Stimulated activated CD4-positive, alpha-beta T cell treated with anti-CD3 and anti-CD28 coated beads, Interleukin-12 subunit alpha, Interleukin-12 subunit beta, amount 100 ng/mL, for 24 hours (primary cell): Measurements from ENCODE around the gene CRB1.

Experiments used
- DNase-seq, 2 experiments: peaks; one replicate each; pipeline ENCODE4 v3.0.0-alpha.2; 2020; ENCODE audit warnings: low read depth in 2 of 2

CRB1 gene

GRCh38 chr1:197304638-197305200 lies 36.7 kb downstream of the CRB1 start:
- DNase-seq: no peak

DNA sequence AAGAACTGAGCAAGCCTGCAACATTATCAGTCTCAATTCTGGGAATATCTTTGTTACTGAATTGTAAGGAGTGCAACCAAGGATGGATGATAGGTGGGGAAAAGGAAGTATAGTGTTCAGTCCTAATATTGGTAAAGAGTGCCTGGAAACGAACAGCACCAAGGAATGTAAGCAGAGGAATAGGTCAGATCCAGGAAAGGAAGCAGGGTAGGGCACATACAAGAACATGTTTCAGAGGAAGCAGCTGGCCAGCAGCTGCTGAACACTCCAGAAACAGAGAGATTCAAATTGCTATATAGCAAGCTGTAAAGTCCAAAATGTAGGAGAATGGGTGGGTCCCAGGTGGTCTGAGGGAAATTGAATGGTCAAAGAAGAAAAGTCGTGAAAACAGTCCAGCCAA lies 37.9 kb downstream of the CRB1 start:
- no peak for DNase-seq

DNA sequence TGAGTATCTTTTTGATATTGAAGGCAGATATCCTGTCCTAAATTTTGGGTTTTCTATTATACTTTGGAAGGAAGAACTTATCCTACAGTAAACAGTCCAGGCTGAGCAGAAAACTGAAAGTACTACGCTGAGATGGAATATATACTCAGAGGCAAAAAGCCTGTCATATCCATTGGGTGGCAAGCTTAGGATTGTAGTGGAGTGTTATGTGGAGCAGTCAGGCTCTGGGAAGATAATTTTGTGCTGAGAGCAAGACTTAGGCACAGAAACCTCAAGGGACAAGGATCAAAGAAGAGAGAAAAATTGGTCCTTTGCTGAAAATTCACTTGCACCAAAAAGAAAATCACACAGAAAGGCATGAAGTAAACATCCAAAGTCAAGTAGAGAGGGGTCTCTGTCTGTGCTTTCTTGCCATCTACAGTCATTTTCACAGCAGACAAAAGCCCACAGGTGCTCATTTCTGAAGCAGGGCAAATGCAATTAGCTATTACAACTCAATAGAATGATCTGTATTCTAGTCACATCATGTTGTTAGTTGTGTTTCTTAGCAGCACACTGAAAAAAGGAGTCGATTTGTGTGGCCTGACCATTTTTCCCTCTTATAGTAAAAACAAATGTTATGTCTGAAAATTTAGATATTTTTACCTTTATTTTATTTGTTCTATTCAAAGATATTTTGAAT lies 38.5 kb downstream of the CRB1 start:
- no peak for DNase-seq

DNA sequence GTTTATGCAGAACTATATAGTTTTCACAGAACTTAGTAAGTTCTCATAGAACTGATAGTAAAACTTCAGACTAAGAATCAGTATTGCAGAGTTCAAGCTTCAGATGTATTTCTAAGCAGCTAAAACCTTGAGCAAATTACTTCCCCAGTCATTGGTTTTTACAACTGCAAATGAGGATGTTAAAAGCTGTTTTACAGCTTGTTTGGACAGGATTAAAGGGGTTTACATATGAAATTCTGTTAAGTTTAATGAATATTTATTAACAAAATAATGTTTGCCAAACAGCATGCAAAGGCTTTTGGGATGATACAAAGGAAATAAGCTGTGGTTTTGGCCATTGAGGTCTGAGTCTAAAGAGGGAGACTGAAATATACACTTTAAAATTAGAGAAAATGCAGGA lies 39.1 kb downstream of the CRB1 start:
- no peak for DNase-seq

DNA sequence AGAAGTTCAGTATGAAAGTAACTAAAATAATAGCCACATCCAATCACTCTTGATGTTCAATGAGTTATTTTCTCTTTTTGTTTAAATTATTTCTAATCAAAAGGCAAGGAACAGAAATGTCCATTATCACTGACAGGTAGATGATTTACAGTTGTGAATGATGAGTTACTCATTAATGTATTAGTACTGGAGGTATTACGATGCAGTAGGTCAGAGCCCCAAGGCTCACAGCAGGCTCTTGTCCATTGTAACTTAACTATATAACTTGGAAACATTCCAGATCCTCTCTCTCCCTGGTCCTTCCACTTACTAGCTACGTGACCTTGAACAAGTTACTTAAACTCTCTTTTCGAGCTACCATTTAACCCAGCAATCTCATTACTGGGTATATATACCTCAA lies 39.5 kb downstream of the CRB1 start:
- no peak for DNase-seq

- DNase-seq: no peak
Measured at GRCh38 chr1:197311081-197311480, 43.0 kb downstream of the CRB1 start.

GRCh38 chr1:197312163-197312562 lies 44.1 kb downstream of the CRB1 start:
- no peak for DNase-seq

- DNase-seq: no peak
Measured at GRCh38 chr1:197313713-197314112, 45.7 kb downstream of the CRB1 start.

- DNase-seq: no peak
Measured at GRCh38 chr1:197314682-197315081, 46.6 kb downstream of the CRB1 start.

- DNase-seq: no peak
Measured at GRCh38 chr1:197319631-197320030, 51.6 kb downstream of the CRB1 start.

- no peak for DNase-seq
Measured at GRCh38 chr1:197320991-197321531, 53.0 kb downstream of the CRB1 start.

DNA sequence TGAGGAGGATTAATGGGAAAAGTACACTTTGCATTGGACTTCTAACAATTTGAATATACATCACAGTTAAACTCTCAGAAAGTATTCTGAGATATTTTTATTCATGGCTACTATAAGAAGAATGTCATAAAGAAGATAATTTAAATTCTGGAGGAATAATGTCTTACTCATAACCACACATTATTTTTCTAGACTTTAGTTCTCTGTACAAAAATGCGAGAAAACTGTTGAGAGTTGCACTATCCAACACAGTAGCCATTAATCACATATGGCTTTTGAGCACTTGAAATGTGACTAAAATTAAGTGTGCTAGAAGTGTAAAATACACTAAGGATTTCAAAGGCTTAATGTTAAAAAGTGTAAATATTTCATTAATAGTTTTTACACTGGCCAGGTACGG lies 53.8 kb downstream of the CRB1 start:
- no peak for DNase-seq

DNA sequence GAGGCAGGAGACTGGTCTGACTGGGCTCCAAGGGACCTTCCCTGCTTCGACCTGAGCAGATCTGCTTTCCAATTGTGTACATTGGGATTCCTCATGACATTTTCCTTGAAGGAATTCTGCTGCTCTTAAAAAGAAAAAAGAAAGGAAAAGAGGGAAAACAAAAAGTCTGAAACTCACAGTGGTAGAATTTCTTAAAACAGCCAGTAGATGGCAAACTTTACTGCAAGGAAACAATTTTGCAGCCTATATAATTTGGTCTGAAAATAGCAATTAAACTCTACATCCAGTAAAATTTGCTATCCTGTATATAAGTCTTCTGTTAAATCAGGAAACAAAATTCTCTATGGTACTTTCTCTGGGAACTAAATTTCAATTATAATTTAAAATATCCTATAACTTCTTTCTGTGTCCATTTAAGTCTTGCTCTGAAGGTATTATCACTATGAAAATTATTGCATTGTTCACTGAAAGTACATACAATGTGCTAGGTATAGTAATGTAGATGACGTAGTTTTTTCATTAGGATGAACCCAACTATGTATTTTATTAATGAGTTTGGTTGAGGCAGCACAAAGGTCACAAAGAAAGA lies 59.8 kb downstream of the CRB1 start:
- no peak for DNase-seq

DNA sequence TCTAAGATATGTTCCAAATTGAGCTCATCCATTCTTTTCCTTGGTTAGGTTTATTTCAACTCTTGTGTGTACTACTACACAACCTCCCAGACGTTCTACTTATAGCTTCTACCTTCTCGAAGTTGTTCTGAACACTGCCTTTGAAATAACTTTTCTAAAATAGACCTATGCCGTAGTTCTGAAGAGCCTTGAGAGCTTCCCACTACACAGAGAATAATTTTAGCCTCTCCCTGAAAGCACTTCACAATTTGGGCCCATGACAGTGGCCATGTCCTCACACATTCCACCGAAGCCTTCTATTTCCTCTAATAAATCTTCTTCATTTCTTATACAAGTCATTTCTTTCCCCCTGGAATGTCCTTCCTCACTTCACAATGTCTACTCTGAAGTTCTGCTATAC lies 62.2 kb downstream of the CRB1 start:
- DNase-seq: no peak

GRCh38 chr1:197331565-197331964 lies 63.5 kb downstream of the CRB1 start:
- no peak for DNase-seq

GRCh38 chr1:197333041-197333440 lies 65.0 kb downstream of the CRB1 start:
- no peak for DNase-seq

DNA sequence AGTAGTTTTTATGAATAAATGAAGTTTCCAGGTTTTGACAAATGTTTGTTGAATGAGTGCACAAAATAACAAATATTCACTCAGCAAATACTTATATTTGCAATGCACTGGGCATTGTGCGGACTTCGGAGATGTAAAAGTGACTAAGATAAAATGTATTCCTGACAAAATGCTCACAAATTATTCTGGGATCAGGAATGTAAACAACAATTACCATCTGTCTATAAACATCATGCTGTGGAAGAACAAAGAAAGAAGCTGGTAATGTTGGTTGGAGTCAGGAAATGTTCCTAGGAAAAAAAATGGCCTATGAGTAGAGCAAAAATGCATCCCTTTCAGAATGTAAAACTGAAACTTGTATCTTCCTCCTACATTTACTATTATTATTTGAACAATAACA lies 68.5 kb downstream of the CRB1 start:
- no peak for DNase-seq

- DNase-seq: no peak
Measured at GRCh38 chr1:197339106-197340060, 71.3 kb downstream of the CRB1 start.

DNA sequence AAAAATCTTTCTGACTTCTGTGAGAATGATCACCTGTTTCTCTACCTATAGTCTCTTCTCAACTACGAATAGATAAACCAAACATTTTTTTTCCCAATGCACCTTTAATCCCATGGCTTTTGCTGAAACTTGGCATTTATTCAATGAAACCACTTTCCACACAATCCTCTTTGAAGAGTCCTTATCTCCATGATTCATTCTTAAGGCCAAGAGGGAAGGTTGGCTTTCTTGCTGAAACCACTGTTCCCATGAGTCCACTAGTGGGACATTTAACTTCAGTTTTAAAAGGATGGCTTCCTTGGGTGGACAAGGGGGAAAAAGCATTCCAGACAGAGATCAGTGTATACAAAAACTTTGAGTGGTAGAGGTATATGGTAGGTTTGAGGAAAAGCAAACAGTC lies 73.6 kb downstream of the CRB1 start:
- no peak for DNase-seq

GRCh38 chr1:197342044-197342565 lies 74.1 kb downstream of the CRB1 start:
- no peak for DNase-seq

DNA sequence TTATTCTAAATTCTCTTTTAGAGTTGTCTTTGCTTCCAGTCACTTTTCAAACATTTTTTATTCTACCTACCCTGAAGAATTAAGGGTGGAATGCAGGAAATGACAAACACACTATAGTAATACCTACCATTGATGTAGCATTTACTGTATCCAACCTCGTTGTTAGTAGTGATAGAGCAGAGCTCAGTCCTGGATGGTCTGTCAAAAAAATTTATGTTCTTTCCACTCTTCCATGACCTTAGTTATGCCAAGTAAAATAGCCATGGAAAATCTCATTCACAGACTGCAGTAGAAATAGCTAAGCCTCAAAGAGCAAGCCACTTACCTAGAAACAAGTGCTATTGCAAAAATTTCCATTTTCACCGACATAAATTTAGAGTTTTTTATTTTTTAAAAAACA lies 74.6 kb downstream of the CRB1 start:
- DNase-seq: no peak
